CD14-positive monocyte (primary cell): ENCODE results near the gene OTULIN. TPM values are rescaled to one million over a fixed set of nuclear protein-coding genes. Genes with fewer than 3 reads are reported as not detected.

Experiments used
- DNase-seq, 3 donors: peaks; one replicate each; pipeline ENCODE4 v3.0.0-alpha.2; 2011 to 2022
- H2AFZ ChIP-seq: 2 replicates; pipeline ENCODE4 v1.6.0; 2012; ENCODE audit warnings: mild to moderate bottlenecking, low read depth, low read length, inconsistent platforms; ENCODE audit not compliant: insufficient read depth, poor library complexity, severe bottlenecking
- H3K27ac ChIP-seq, 2 donors: 1 replicate in 1 of 2; 2 replicates in 1 of 2; pipeline ENCODE4 v1.5.1; 2012 to 2013; ENCODE audit warnings: low read length in 2 of 2, control low read depth in 1 of 2, inconsistent platforms in 1 of 2, low read depth in 1 of 2, mild to moderate bottlenecking in 1 of 2
- H3K27me3 ChIP-seq, 2 donors: one replicate each; pipeline versions ENCODE4 v1.6.0 to v1.6.1; 2011 to 2013; ENCODE audit warnings: low read length in 2 of 2; ENCODE audit not compliant: control insufficient read depth in 2 of 2, insufficient read depth in 2 of 2
- H3K36me3 ChIP-seq, 2 donors: replicated peaks in 1 of 2; 1 replicate in 1 of 2; 2 replicates in 1 of 2; pipeline versions ENCODE4 v1.5.1 to v1.6.1; 2012 to 2013; ENCODE audit warnings: low read length in 2 of 2, control low read depth in 1 of 2, inconsistent platforms in 1 of 2, mild to moderate bottlenecking in 1 of 2; ENCODE audit not compliant: insufficient read depth in 2 of 2, control insufficient read depth in 1 of 2
- H3K4me1 ChIP-seq, 2 donors: 1 replicate in 1 of 2; 2 replicates in 1 of 2; pipeline versions ENCODE4 v1.5.1 to v1.6.1; 2012 to 2013; ENCODE audit warnings: low read length in 2 of 2, control low read depth in 1 of 2, inconsistent platforms in 1 of 2, mild to moderate bottlenecking in 1 of 2, moderate library complexity in 1 of 2; ENCODE audit not compliant: insufficient read depth in 2 of 2, control insufficient read depth in 1 of 2
- H3K4me2 ChIP-seq: replicated peaks from 2 replicates; pipeline ENCODE3; 2012; ENCODE audit warnings: low read length, moderate library complexity, mild to moderate bottlenecking; ENCODE audit not compliant: poor library complexity, severe bottlenecking; ENCODE audit errors: extremely low read depth
- H3K4me3 ChIP-seq, 3 experiments: fragments of 200-600 bp in 1 of 3; sonication (generic) in 1 of 3; replicated peaks in 1 of 3; 1 replicate in 2 of 3; 2 replicates in 1 of 3; pipeline ENCODE4 v1.5.1; 2011 to 2013; ENCODE audit warnings: low read length in 3 of 3, mild to moderate bottlenecking in 3 of 3, control low read depth in 2 of 3, low read depth in 2 of 3, inconsistent platforms in 1 of 3, moderate library complexity in 1 of 3
- H3K79me2 ChIP-seq: 2 replicates; pipeline ENCODE4 v1.6.0; 2012; ENCODE audit warnings: mild to moderate bottlenecking, control low read depth, inconsistent platforms, low read length, moderate library complexity; ENCODE audit not compliant: insufficient read depth
- H3K9ac ChIP-seq: 2 replicates; pipeline ENCODE4 v1.6.0; 2017; ENCODE audit warnings: low read length, mild to moderate bottlenecking; ENCODE audit not compliant: insufficient read depth, poor library complexity, severe bottlenecking
- H3K9me3 ChIP-seq, 2 donors: replicated peaks in 1 of 2; 1 replicate in 1 of 2; 2 replicates in 1 of 2; pipeline versions ENCODE4 v1.5.1 to v1.6.1; 2012 to 2013; ENCODE audit warnings: low read length in 2 of 2, control low read depth in 1 of 2; ENCODE audit not compliant: control insufficient read depth in 1 of 2, insufficient read depth in 1 of 2
- H4K20me1 ChIP-seq: 2 replicates; pipeline ENCODE4 v1.6.0; 2012; ENCODE audit warnings: mild to moderate bottlenecking, low read length, control low read depth, moderate library complexity; ENCODE audit not compliant: insufficient read depth
- H3K27ac Mint-ChIP-seq, 7 donors: one replicate each; pipeline ENCODE4 v1.8.0; 2020; ENCODE audit warnings: mild to moderate bottlenecking in 7 of 7, mixed read lengths in 7 of 7, moderate library complexity in 6 of 7, inconsistent platforms in 2 of 7
- H3K27me3 Mint-ChIP-seq, 3 donors: one replicate each; pipeline ENCODE4 v1.8.0; 2021 to 2022; ENCODE audit warnings: low read depth in 3 of 3, mild to moderate bottlenecking in 3 of 3, mixed read lengths in 3 of 3, moderate library complexity in 3 of 3, inconsistent platforms in 1 of 3
- H3K36me3 Mint-ChIP-seq, 2 donors: one replicate each; pipeline ENCODE4 v1.8.0; 2020; ENCODE audit warnings: mixed read lengths in 2 of 2, inconsistent platforms in 1 of 2, mild to moderate bottlenecking in 1 of 2
- H3K4me1 Mint-ChIP-seq: one replicate; pipeline ENCODE4 v1.8.0; 2020; ENCODE audit warnings: mild to moderate bottlenecking, mixed read lengths
- H3K4me3 Mint-ChIP-seq, 2 donors: one replicate each; pipeline ENCODE4 v1.8.0; 2020; ENCODE audit warnings: mild to moderate bottlenecking in 2 of 2, mixed read lengths in 2 of 2, moderate library complexity in 1 of 2
- H3K9me3 Mint-ChIP-seq, 7 donors: one replicate each; pipeline ENCODE4 v1.8.0; 2020 to 2022; ENCODE audit warnings: mixed read lengths in 7 of 7, mild to moderate bottlenecking in 6 of 7, moderate library complexity in 6 of 7, inconsistent platforms in 2 of 7
- CTCF ChIP-seq: fragments of 200-600 bp; IDR thresholded peaks from one replicate; pipeline ENCODE4 v1.8.0; 2022; ENCODE audit warnings: antibody characterized with exemption, mild to moderate bottlenecking
- WGBS: methylation state at CpG from one replicate; pipeline ENCODE4 v1.1.5; 2013; ENCODE audit warnings: missing lambda C conversion rate; ENCODE audit not compliant: insufficient coverage; 5-methylcytosine and 5-hydroxymethylcytosine counted together
- intact Hi-C, 2 donors: fragments of 100-400 bp; cut with micrococcal nuclease; formaldehyde crosslinking; loops; one replicate each; pipeline versions ENCODE4 v1.15.0 to v1.15.1; 2023
- polyA plus RNA-seq, 3 donors: library from polyadenylated mRNA; depleted of rRNA in 1 of 3; unstranded in 2 of 3; stranded (reverse) in 1 of 3; fragments of 300-500 nt in 2 of 3; fragments of >200 nt in 1 of 3; fragmentation: Illumina TruSeq in 2 of 3; gene quantifications; 1 replicate in 2 of 3; 2 replicates in 1 of 3; pipeline ENCODE4 v1.2.3, GENCODE V29; 2012 to 2021

The OTULIN gene
- polyA plus RNA-seq, 3 donors = 13.7 to 14.2 (median 14.0) TPM

GRCh38 chr5:14715481-14715880, 51.0 kb downstream of the OTULIN start:
- Histone ChIP-seq H3K27me3 (no peaks in the 10 kb centered on the region), H3K79me2 (no peaks in the 10 kb centered on the region), H3K4me3 (no peak overlapping the region), H2AFZ (no peak overlapping the region), H3K9me3 (peaks cover 0 to 9% of the 10 kb centered on the region in 2 donors), H3K27ac (no peak overlapping the region), H4K20me1 (peaks cover 3% of the 10 kb centered on the region), H3K36me3 (peaks cover 33 to 40% of the 10 kb centered on the region in 2 donors), H3K9ac (no peak overlapping the region), H3K4me1 (no peaks in the 10 kb centered on the region), H3K4me2 (no peak overlapping the region)
- 100% methylated on average over 1 of the region's 3 CpGs for WGBS
- intact Hi-C loops = no loop called here
- no peak overlapping the region for H3K27ac Mint-ChIP-seq
- H3K27me3 Mint-ChIP-seq = peaks cover 0 to 2% (median 2%) of the 10 kb centered on the region in 3 donors
- H3K4me3 Mint-ChIP-seq = no peak overlapping the region
- TF ChIP-seq CTCF = no peak
- H3K36me3 Mint-ChIP-seq = peaks cover 39 to 60% of the 10 kb centered on the region in 2 donors
- peaks cover 13% of the 10 kb centered on the region for H3K4me1 Mint-ChIP-seq
- DNase-seq = no peak
- H3K9me3 Mint-ChIP-seq = peaks cover 2 to 13% (median 7%) of the 10 kb centered on the region in 7 donors

- no peak for DNase-seq
- no peak overlapping the region for H3K9ac ChIP-seq
- peaks cover 3% of the 10 kb centered on the region for H4K20me1 ChIP-seq
- peaks cover 0 to 7% of the 10 kb centered on the region in 2 donors for H3K9me3 ChIP-seq
- H3K27ac ChIP-seq = no peak overlapping the region
- H3K36me3 ChIP-seq = peaks cover 18 to 24% of the 10 kb centered on the region in 2 donors
- H3K27me3 ChIP-seq = no peaks in the 10 kb centered on the region
- H3K36me3 Mint-ChIP-seq = peaks cover 24 to 45% of the 10 kb centered on the region in 2 donors
- peaks cover 0 to 4% (median 2%) of the 10 kb centered on the region in 3 donors for H3K27me3 Mint-ChIP-seq
- WGBS = 95% methylated on average over 5 of the region's 13 CpGs
- TF ChIP-seq CTCF = no peak
- intact Hi-C loops = no loop called here
- peaks cover 8% of the 10 kb centered on the region for H3K4me1 Mint-ChIP-seq
- H3K9me3 Mint-ChIP-seq = peaks cover 2 to 6% (median 4%) of the 10 kb centered on the region in 7 donors
- no peaks in the 10 kb centered on the region for H3K4me1 ChIP-seq
- H3K4me3 ChIP-seq = no peak overlapping the region
- H3K27ac Mint-ChIP-seq = no peak overlapping the region
- H3K79me2 ChIP-seq = no peaks in the 10 kb centered on the region
- H3K4me3 Mint-ChIP-seq = no peak overlapping the region
- no peak overlapping the region for H3K4me2 ChIP-seq
- H2AFZ ChIP-seq = no peak overlapping the region
Observed at GRCh38 chr5:14716755-14717752, 52.5 kb downstream of the OTULIN start.
